ENCODE results near the gene CTAG1A.
"Not testable (repeated sequence)": the region's sequence is repeated elsewhere in the genome, so short reads cannot be mapped to it uniquely, and the experiment has no call there.

Gene CTAG1A

GRCh38 chrX:154575076-154575475, 9.9 kb upstream of the CTAG1A start:
- FAIRE-seq = not testable (repeated sequence)

DNA sequence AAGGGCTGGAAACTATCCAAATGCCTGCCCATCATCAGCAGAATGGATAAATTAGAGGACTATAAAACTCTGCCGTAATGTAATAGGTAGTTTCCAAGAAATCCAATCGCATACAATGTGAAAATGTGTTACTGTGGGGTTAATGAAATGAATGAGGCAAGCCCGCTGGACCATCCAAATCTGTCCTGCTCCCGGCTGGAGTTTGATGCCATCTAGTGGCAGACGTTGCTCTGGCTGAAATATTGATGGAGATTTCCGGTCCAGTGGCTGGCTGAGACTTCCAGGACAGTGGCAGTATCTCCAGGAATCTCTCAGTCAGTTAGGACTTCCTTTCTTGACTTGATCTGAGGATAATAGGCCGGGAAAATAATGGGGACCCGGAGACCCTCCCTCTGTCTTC, 1.9 kb upstream of the CTAG1A start:
- FAIRE-seq = not testable (repeated sequence)

GRCh38 chrX:154590415-154590814, 5.5 kb downstream of the CTAG1A start:
- not testable (repeated sequence) for FAIRE-seq

- FAIRE-seq = no peak
These were observed 7.6 kb downstream of the CTAG1A start for GRCh38 chrX:154592505-154592904.

DNA sequence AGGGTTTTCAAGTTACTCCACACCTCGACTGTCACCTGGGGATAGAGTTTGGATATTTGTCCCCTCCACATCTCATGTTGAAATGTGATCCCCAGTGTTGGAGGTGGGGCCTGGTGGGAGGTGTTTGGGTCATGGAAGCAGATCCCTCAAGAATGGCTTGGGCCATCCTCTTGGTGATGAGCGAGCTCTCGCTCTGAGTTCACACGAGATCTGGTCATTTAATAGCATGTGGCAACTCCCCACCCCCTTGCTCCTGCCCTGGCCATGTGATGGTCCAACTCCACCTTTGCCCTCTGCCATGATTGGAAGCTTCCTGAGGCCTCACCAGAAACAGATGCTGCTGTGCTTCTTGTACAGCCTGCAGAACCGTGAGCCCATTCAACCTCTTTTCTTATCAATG, 8.3 kb downstream of the CTAG1A start:
- no peak for FAIRE-seq

DNA sequence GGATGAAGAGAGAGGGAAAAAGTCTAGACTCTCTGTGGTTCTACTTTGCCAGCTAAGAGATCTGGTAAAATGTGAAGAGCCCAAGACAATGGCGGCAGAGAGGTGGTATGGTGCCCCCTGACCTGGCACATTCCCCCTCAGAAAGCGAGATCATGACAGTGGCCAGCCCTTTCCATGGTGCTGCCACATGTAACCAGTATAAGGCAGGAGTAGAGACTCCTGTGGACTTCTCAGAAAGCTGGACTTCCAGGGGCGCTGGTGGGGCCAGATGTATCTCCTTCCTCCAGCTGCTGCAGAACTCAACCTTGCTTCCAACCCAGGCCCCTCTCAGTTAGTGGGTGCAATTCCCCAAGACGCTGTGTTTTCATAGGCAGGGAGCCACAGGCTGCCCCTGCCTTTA, 9.6 kb downstream of the CTAG1A start:
- FAIRE-seq = no peak

DNA sequence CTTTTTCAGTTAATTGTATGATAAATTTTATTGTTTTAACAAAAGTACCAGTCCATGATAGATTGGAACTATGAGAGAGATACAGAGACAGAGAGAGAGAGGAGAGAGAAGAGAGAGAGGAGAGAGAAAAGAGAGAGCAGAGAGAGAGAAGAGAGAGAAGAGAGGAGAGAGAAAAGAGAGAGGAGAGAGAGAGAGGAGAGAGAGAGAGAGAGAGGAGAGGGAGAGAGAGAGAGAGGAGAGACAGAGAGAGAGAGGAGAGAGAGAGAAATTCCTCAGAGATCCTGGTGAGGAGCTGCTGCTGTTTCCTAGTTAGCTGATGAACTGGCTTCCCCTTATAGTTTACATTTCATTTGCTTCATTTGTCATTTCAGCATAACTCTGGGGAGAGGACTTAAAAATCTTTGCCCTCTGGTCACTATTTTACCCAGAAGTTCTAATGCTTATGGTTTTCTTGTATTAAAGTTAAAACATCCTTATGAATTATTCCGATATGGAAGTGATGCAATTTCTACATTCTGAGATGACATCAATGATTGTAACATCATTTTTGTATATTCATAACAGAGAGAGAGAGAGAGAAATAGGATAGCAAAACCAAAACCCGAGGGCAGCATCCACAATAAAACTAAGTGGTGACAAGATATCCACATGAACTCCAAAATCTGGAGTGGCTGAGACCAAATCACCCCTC, 10.8 kb downstream of the CTAG1A start:
- no peak for FAIRE-seq

- FAIRE-seq = no peak
These were observed 11.5 kb downstream of the CTAG1A start for GRCh38 chrX:154596290-154596929.

- FAIRE-seq = no peak
These were observed 12.3 kb downstream of the CTAG1A start for GRCh38 chrX:154597221-154597620.

- no peak for FAIRE-seq
These were observed 13.7 kb downstream of the CTAG1A start for GRCh38 chrX:154598656-154599055.

DNA sequence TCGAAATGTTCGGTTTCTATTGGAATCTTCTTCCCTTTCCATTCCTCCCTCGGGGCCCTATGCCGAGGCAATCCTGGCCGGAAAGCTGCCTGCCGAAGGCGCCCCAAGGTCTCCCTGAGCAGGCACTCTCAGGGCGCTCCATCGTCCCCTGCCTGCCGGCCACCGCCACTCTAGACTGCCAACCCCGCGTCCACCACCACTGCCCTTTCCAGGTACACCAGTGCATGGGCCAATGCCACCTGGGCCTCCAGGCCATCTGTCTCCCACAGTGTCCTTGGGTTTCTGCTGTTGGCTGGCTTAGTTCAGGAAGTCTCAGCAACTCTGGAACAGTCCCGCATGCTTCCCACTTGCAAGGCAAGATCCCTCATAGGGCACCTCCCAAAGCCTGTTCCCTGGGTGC, 14.6 kb downstream of the CTAG1A start:
- FAIRE-seq = no peak

- FAIRE-seq = no peak
These were observed 15.9 kb downstream of the CTAG1A start for GRCh38 chrX:154600759-154601374.

DNA sequence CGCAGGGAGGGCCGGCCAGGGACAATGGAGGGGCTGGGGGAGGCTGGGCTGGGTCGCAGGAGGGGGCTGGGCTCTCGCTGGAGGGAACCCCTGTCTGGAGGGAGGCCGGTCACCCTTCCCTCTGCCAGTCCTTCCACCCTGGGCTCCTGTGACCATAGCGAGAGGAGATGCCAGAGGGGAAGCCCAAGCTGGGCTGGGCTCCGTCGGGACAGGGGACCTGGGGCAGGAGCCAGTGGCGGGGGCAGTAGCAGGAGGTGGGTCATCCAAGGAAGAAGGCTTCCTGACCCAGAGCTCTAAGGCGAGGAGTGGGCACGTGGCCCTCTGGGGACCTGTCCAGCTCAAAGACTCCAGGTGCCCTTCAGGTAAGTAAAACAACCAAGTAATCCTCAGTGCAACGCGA, 17.3 kb downstream of the CTAG1A start:
- no peak for FAIRE-seq

DNA sequence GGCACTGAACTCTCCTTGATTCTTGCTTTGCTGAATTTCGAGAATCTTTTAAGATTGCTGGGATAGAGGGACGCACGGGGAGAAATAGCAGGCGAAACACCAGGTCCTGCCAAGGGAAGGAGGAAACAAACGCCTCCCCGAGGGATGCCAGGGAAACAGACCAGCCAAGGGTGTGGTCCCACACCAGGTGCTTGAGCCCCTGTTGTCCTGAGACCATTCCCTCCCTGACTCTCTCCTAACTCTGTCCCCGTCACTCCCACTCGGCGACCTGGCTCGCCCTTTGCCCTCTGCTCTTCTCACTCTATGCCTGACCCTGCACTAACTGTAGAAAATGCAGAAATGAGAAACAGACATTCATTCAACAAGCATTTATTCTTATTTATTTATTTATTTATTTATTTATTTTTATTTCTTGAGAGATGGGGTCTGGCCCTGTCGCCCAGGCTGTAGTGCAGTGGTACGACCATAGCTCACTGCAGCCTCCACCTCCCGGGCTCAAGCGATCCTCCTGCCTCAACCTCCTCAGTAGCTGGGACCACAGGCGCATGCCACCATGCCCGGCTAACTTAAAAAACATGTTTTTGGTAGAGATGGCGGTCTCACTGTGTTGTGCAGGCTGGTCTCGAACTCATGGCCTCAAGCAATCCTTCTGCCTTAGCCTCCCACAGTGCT, 18.0 kb downstream of the CTAG1A start:
- FAIRE-seq = no peak

GRCh38 chrX:154603438-154604430, 18.8 kb downstream of the CTAG1A start:
- no peak for FAIRE-seq

GRCh38 chrX:154605566-154605965, 20.6 kb downstream of the CTAG1A start:
- no peak for FAIRE-seq

GRCh38 chrX:154607370-154607769, 22.4 kb downstream of the CTAG1A start:
- FAIRE-seq = no peak

GRCh38 chrX:154607976-154608375, 23.0 kb downstream of the CTAG1A start:
- not testable (repeated sequence) for FAIRE-seq

- FAIRE-seq = not testable (repeated sequence)
These were observed 23.9 kb downstream of the CTAG1A start for GRCh38 chrX:154608823-154609222.

DNA sequence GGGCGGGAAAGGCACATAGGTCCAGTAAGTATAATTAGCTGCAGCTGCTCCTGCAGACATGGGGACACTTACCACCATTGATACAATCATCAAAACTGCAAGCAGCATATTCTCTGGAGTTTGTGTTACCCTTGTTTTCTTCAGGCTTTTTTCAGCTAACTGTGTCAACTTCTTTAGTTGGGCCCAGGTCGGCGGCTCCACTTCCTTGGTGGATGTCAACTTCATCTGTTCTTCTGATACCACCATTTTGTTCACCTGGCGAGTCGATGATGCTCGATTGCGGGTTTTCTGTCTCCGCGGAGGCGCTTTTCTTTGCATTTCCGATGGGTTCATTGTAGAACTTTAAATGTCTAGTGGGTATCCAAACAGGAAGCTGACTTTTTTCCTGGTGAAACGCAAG, 26.2 kb downstream of the CTAG1A start:
- FAIRE-seq = not testable (repeated sequence)

DNA sequence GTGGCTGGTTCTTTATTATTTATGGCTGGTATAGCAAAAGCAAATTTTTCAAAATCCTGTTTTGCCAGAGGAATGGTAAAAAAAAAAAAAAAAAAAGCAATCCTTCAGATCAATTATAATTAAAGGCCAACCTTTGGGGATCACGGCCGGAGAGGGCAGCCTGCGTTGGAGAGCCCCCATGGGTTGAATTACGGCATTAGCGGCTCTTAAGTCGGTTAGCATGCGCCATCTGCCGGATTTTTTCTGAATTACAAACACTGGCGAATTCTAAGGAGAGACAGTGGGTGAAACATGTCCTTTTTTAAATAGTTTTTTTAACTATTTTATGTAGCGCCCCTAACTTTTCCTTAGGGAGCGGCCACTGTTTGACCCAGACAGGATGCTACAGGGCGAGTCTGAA, 28.7 kb downstream of the CTAG1A start:
- not testable (repeated sequence) for FAIRE-seq

DNA sequence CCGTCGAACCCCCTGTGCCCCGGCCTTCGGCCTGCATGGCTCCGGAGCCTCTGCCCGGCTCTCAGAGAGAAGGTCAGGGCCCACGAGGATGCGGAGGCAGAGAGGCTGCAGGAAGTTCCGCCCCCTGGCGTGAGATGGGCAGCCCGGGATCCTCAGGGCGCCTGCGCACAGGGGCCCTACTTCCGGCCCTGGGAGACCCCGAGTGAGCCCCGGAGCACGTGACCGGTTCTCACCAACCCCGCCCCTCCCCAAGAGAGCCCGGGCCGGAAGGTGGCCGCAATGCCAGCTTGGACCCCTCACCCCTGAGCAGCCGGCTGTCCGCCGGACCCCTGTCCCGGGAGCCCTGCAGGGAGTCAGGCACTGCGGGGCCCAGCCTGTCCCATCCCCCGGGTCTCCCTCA, 34.2 kb downstream of the CTAG1A start, which contains the start of gene CTAG1B:
TSS of gene CTAG1B (minus strand) at position 101 of the 400 bp plus-strand sequence. CDS start at position 37, 64 bp downstream.
- not testable (repeated sequence) for FAIRE-seq
